Keratinocyte (primary cell): ENCODE results near the gene CDK10. TPM values are rescaled to one million over a fixed set of nuclear protein-coding genes. Genes with fewer than 3 reads are reported as not detected.

Experiments used
- DNase-seq: peaks from one replicate; pipeline ENCODE4 v3.0.0-alpha.2; 2011; ENCODE audit warnings: low read depth, missing footprints, low spot score
- FAIRE-seq: peaks from 2 replicates; lab custom pipeline; 2011; peaks lifted over from hg19 to GRCh38; lab: Jason Lieb, UNC
- H2AFZ ChIP-seq: 2 replicates; pipeline ENCODE4 v1.6.0; 2012; ENCODE audit warnings: low read length, control low read depth, inconsistent platforms; ENCODE audit not compliant: control insufficient read depth
- H3K27ac ChIP-seq: 2 replicates; pipeline ENCODE4 v1.5.1; 2011; ENCODE audit warnings: low read length; ENCODE audit not compliant: control insufficient read depth, insufficient read depth
- H3K27me3 ChIP-seq: 3 replicates; pipeline ENCODE4 v1.6.0; 2011; ENCODE audit warnings: low read length; ENCODE audit not compliant: control insufficient read depth, insufficient read depth; ENCODE audit errors: extremely low read depth
- H3K36me3 ChIP-seq, 2 experiments: 2 replicates in 1 of 2; 3 replicates in 1 of 2; pipeline ENCODE4 v1.5.1; 2011; ENCODE audit warnings: low read length in 2 of 2, mild to moderate bottlenecking in 1 of 2; ENCODE audit not compliant: control insufficient read depth in 2 of 2, insufficient read depth in 2 of 2; ENCODE audit errors: extremely low read depth in 1 of 2
- H3K4me1 ChIP-seq: 3 replicates; pipeline ENCODE4 v1.5.1; 2011; ENCODE audit warnings: low read length; ENCODE audit not compliant: control insufficient read depth, insufficient read depth; ENCODE audit errors: extremely low read depth
- H3K4me2 ChIP-seq: 3 replicates; pipeline ENCODE4 v1.6.0; 2011; ENCODE audit warnings: low read depth, low read length; ENCODE audit not compliant: control insufficient read depth, insufficient read depth; ENCODE audit errors: extremely low read depth
- H3K4me3 ChIP-seq, 3 experiments: fragments of 200-600 bp in 1 of 3; sonication (generic) in 1 of 3; 2 replicates in 2 of 3; 3 replicates in 1 of 3; pipeline ENCODE4 v1.5.1; 2011 to 2016; ENCODE audit warnings: low read length in 3 of 3, mild to moderate bottlenecking in 3 of 3, control low read depth in 2 of 3, inconsistent platforms in 1 of 3, low read depth in 1 of 3, mixed read lengths in 1 of 3, mixed run types in 1 of 3, moderate library complexity in 1 of 3; ENCODE audit not compliant: control insufficient read depth in 2 of 3, insufficient read depth in 2 of 3; ENCODE audit errors: extremely low read depth in 1 of 3
- H3K79me2 ChIP-seq: 2 replicates; pipeline ENCODE4 v1.6.0; 2012; ENCODE audit warnings: low read length; ENCODE audit not compliant: control insufficient read depth, insufficient read depth
- H3K9ac ChIP-seq: 3 replicates; pipeline ENCODE4 v1.6.0; 2011; ENCODE audit warnings: low read length; ENCODE audit not compliant: control insufficient read depth, insufficient read depth; ENCODE audit errors: extremely low read depth
- H3K9me1 ChIP-seq: 3 replicates; pipeline ENCODE4 v1.6.0; 2011; ENCODE audit warnings: low read length; ENCODE audit not compliant: control insufficient read depth, insufficient read depth; ENCODE audit errors: extremely low read depth
- H3K9me3 ChIP-seq: 2 replicates; pipeline ENCODE4 v1.5.1; 2012; ENCODE audit warnings: low read depth, low read length; ENCODE audit not compliant: control insufficient read depth
- H4K20me1 ChIP-seq: 3 replicates; pipeline ENCODE4 v1.6.0; 2011; ENCODE audit warnings: low read length; ENCODE audit not compliant: control insufficient read depth, insufficient read depth; ENCODE audit errors: extremely low read depth
- CTCF ChIP-seq, 3 experiments: IDR thresholded peaks in 1 of 3; conservative IDR thresholded peaks in 1 of 3; optimal IDR thresholded peaks in 1 of 3; 2 replicates in 2 of 3; 3 replicates in 1 of 3; pipeline versions ENCODE3 to v1.5.1; 2011; ENCODE audit warnings: low read length in 3 of 3, mild to moderate bottlenecking in 3 of 3, moderate library complexity in 2 of 3, control low read depth in 1 of 3, inconsistent platforms in 1 of 3; ENCODE audit not compliant: insufficient read depth in 2 of 3; ENCODE audit errors: extremely low read depth in 1 of 3
- EZH2 ChIP-seq: IDR thresholded peaks from one replicate; pipeline ENCODE4 v1.6.1; 2012; ENCODE audit warnings: inconsistent platforms, mild to moderate bottlenecking, low read length, moderate library complexity
- dilution Hi-C: fragments of 300-500 bp; cut with MboI; formaldehyde crosslinking; loops from one replicate; pipeline ENCODE4 v1.7.0; 2020; ENCODE audit warnings: low sequenced_read_pairs; ENCODE audit not compliant: extremely low pct_ligation_motif_present
- polyA plus RNA-seq, 5 experiments: library from polyadenylated mRNA; depleted of rRNA in 3 of 5; stranded (reverse) in 3 of 5; stranded (forward) in 1 of 5; unstranded in 1 of 5; fragments of >200 nt; gene quantifications; 1 replicate in 1 of 5; 2 replicates in 3 of 5; 3 replicates in 1 of 5; pipeline versions ENCODE4 v1.2.1 to v1.2.3, GENCODE V29; 2011 to 2012; ENCODE audit warnings: missing spikeins in 2 of 5, low read depth in 1 of 5, low replicate concordance in 1 of 5

The CDK10 gene
- polyA plus RNA-seq, 1 donor (not counting 4 experiments of a cell fraction or from before 2014, with no cell fraction given), result 30.6 TPM

GRCh38 chr16:89732918-89733242, 46.4 kb downstream of the CDK10 start:
- no peaks in the 10 kb centered on the region for H3K9me1 ChIP-seq
- H3K36me3 ChIP-seq, result peaks cover 45 to 55% of the 10 kb centered on the region in 2 experiments
- no peak overlapping the region for H3K4me3 ChIP-seq
- H3K27me3 ChIP-seq, result no peaks in the 10 kb centered on the region
- no peak for DNase-seq
- no peaks in the 10 kb centered on the region for H3K4me1 ChIP-seq
- peaks cover 2% of the 10 kb centered on the region for H3K79me2 ChIP-seq
- FAIRE-seq, result no peak
- no peak for TF ChIP-seq EZH2
- TF ChIP-seq CTCF (optimal IDR thresholded peaks at IDR 0.05 in 1 of 3, IDR thresholded peaks at IDR 0.05 in 1 of 3, conservative IDR thresholded peaks at IDR 0.05 in 1 of 3; ENCODE audit: extremely low read depth in 1 of 3, insufficient read depth in 2 of 3, low read length in 3 of 3), result no peak
- no peaks in the 10 kb centered on the region for H4K20me1 ChIP-seq
- no peak overlapping the region for H2AFZ ChIP-seq
- H3K9ac ChIP-seq, result no peak overlapping the region
- no peak overlapping the region for H3K4me2 ChIP-seq
- H3K9me3 ChIP-seq, result no peaks in the 10 kb centered on the region
- dilution Hi-C loops, result no loop called here
- H3K27ac ChIP-seq, result no peak overlapping the region

DNA sequence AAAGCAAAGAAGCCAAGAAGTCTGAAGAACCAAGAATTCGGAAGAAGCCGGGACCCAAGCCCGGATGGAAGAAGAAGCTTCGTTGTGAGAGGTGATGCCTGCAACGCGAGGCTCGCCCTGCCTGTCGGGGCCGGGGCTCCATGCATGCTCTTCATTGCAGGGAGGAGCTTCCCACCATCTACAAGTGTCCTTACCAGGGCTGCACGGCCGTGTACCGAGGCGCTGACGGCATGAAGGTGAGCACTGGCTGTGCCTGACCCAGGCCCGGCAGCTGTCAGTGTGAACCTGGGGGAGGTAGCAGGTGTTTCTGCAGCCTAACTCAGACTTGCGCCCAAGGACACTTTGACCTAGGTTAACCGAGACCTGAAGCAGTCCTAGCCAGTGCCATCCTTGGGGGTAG, 46.8 kb downstream of the CDK10 start:
- dilution Hi-C loops, result no loop called here
- no peaks in the 10 kb centered on the region for H3K27me3 ChIP-seq
- FAIRE-seq, result no peak
- peaks cover 2% of the 10 kb centered on the region for H3K79me2 ChIP-seq
- H3K36me3 ChIP-seq, result peaks cover 47 to 57% of the 10 kb centered on the region in 2 experiments
- H3K4me1 ChIP-seq, result no peaks in the 10 kb centered on the region
- no peaks in the 10 kb centered on the region for H3K9me3 ChIP-seq
- no peak overlapping the region for H3K27ac ChIP-seq
- H3K4me3 ChIP-seq, result no peak overlapping the region
- H2AFZ ChIP-seq, result no peak overlapping the region
- H4K20me1 ChIP-seq, result no peaks in the 10 kb centered on the region
- TF ChIP-seq CTCF (optimal IDR thresholded peaks at IDR 0.05 in 1 of 3, IDR thresholded peaks at IDR 0.05 in 1 of 3, conservative IDR thresholded peaks at IDR 0.05 in 1 of 3; ENCODE audit: extremely low read depth in 1 of 3, insufficient read depth in 2 of 3, low read length in 3 of 3) (no peak), EZH2 (no peak)
- H3K9me1 ChIP-seq, result no peaks in the 10 kb centered on the region
- H3K9ac ChIP-seq, result no peak overlapping the region
- DNase-seq, result no peak
- H3K4me2 ChIP-seq, result no peak overlapping the region
